Sigmoid colon (tissue), 4 donors: ENCODE measurements around the gene GSTM5.

ENCODE experiments used
- CTCF ChIP-seq, 4 experiments: fragments of 450-650 bp in 3 of 4; fragments of 200-600 bp in 1 of 4; IDR thresholded peaks; one replicate each; pipeline ENCODE4 v1.5.1; 2016 to 2019; ENCODE audit warnings: antibody characterized with exemption in 4 of 4, mild to moderate bottlenecking in 3 of 4, moderate library complexity in 2 of 4
- EP300 ChIP-seq, 4 donors: sonication (generic); formaldehyde crosslinking; IDR thresholded peaks; one replicate each; pipeline ENCODE4 v1.6.1; 2017; ENCODE audit warnings: antibody characterized with exemption in 4 of 4
- POLR2AphosphoS5 ChIP-seq, 4 donors: sonication (generic); formaldehyde crosslinking; IDR thresholded peaks; one replicate each; pipeline ENCODE4 v1.6.1; 2017; ENCODE audit warnings: antibody characterized with exemption in 4 of 4

GRCh38 chr1:109765483-109765815 lies 53.4 kb downstream of the GSTM5 start:
- TF ChIP-seq CTCF (IDR thresholded peaks at IDR 0.05) = no peak
- TF ChIP-seq POLR2AphosphoS5 (IDR thresholded peaks at IDR 0.05) = no peak
- TF ChIP-seq EP300 (IDR thresholded peaks at IDR 0.05) = no peak
